ENCODE measurements around the gene NUDT3.
"Not testable (repeated sequence)": the region's sequence is repeated elsewhere in the genome, so short reads cannot be mapped to it uniquely, and the experiment has no call there.

Gene NUDT3

GRCh38 chr6:34284563-34285447, 107.7 kb downstream of the NUDT3 start:
- no peak for DNase-seq

- no peak for DNase-seq
Observed at GRCh38 chr6:34281702-34282334, 110.7 kb downstream of the NUDT3 start.

- DNase-seq: no peak
Observed at GRCh38 chr6:34280216-34280615, 112.3 kb downstream of the NUDT3 start.

GRCh38 chr6:34278833-34279232, 113.6 kb downstream of the NUDT3 start:
- no peak for DNase-seq

GRCh38 chr6:34277763-34278112, 114.7 kb downstream of the NUDT3 start:
- DNase-seq: no peak

- DNase-seq: no peak
Observed at GRCh38 chr6:34276881-34277762, 115.3 kb downstream of the NUDT3 start.

GRCh38 chr6:34276191-34276590, 116.3 kb downstream of the NUDT3 start:
- DNase-seq: no peak

- no peak for DNase-seq
Observed at GRCh38 chr6:34275128-34275804, 117.2 kb downstream of the NUDT3 start.

GRCh38 chr6:34274129-34274528, 118.3 kb downstream of the NUDT3 start:
- DNase-seq: no peak

GRCh38 chr6:34273242-34273805, 119.1 kb downstream of the NUDT3 start:
- no peak for DNase-seq

GRCh38 chr6:34272013-34272926, 120.2 kb downstream of the NUDT3 start:
- DNase-seq: no peak

- DNase-seq: not testable (repeated sequence)
Observed at GRCh38 chr6:34269658-34270341, 122.7 kb downstream of the NUDT3 start.

- not testable (repeated sequence) for DNase-seq
Observed at GRCh38 chr6:34269132-34269531, 123.3 kb downstream of the NUDT3 start.

- no peak for DNase-seq
Observed at GRCh38 chr6:34267746-34268145, 124.7 kb downstream of the NUDT3 start.

GRCh38 chr6:34263484-34263883, 129.0 kb downstream of the NUDT3 start:
- DNase-seq: not testable (repeated sequence)

GRCh38 chr6:34260576-34261267, 131.7 kb downstream of the NUDT3 start:
- DNase-seq: no peak

GRCh38 chr6:34259529-34260069, 132.9 kb downstream of the NUDT3 start:
- no peak for DNase-seq

- not testable (repeated sequence) for DNase-seq
Observed at GRCh38 chr6:34252395-34252794, 140.1 kb downstream of the NUDT3 start.

GRCh38 chr6:34249469-34250261, 142.8 kb downstream of the NUDT3 start:
- DNase-seq: no peak

Measured in stimulated activated naive CD4-positive, alpha-beta T cell treated with Interleukin-2 at 50 U/mL for 16 hours (primary cell).